HG03520 (cell line): ENCODE data around the gene PCSK5.
"Not testable (repeated sequence)": the region's sequence is repeated elsewhere in the genome, so short reads cannot be mapped to it uniquely, and the experiment has no call there.

Source experiments
- ATAC-seq: cut with Tn5 transposase; IDR thresholded peaks from one replicate; pipeline ENCODE4 v1.9.1; 2021; ENCODE audit warnings: mild to moderate bottlenecking, moderate library complexity; ENCODE audit not compliant: unreplicated experiment

Gene PCSK5

GRCh38 chr9:75890472-75891276 is at the start of gene PCSK5:
Gene PCSK5, plus strand, starts transcription at chr9:75890673. Its CDS starts 509 bp downstream, at chr9:75891182.
- ATAC-seq = peak; percentile 75

GRCh38 chr9:75844321-75844720 is 46.2 kb upstream of the PCSK5 start:
- no peak for ATAC-seq

GRCh38 chr9:75845806-75846205 is 44.7 kb upstream of the PCSK5 start:
- ATAC-seq = no peak

GRCh38 chr9:75847085-75847484 is 43.4 kb upstream of the PCSK5 start:
- ATAC-seq = no peak

- ATAC-seq = no peak
Observed at GRCh38 chr9:75850459-75851200, 39.8 kb upstream of the PCSK5 start.

- no peak for ATAC-seq
Observed at GRCh38 chr9:75851917-75852316, 38.6 kb upstream of the PCSK5 start.

- ATAC-seq = no peak
Observed at GRCh38 chr9:75852746-75853145, 37.7 kb upstream of the PCSK5 start.

GRCh38 chr9:75855509-75855908 is 35.0 kb upstream of the PCSK5 start:
- no peak for ATAC-seq

- ATAC-seq = no peak
Observed at GRCh38 chr9:75858497-75859092, 31.9 kb upstream of the PCSK5 start.

GRCh38 chr9:75864266-75864665 is 26.2 kb upstream of the PCSK5 start:
- ATAC-seq = no peak

GRCh38 chr9:75866273-75866871 is 24.1 kb upstream of the PCSK5 start:
- no peak for ATAC-seq

GRCh38 chr9:75868526-75868925 is 21.9 kb upstream of the PCSK5 start:
- not testable (repeated sequence) for ATAC-seq

- no peak for ATAC-seq
Observed at GRCh38 chr9:75869236-75869635, 21.2 kb upstream of the PCSK5 start.

- no peak for ATAC-seq
Observed at GRCh38 chr9:75870450-75870849, 20.0 kb upstream of the PCSK5 start.

- no peak for ATAC-seq
Observed at GRCh38 chr9:75871624-75872023, 18.8 kb upstream of the PCSK5 start.

GRCh38 chr9:75873712-75874111 is 16.8 kb upstream of the PCSK5 start:
- ATAC-seq = no peak

- no peak for ATAC-seq
Observed at GRCh38 chr9:75876999-75877640, 13.4 kb upstream of the PCSK5 start.

- no peak for ATAC-seq
Observed at GRCh38 chr9:75878488-75878860, 12.0 kb upstream of the PCSK5 start.

GRCh38 chr9:75880618-75881017 is 9.9 kb upstream of the PCSK5 start:
- no peak for ATAC-seq

- no peak for ATAC-seq
Observed at GRCh38 chr9:75881761-75882160, 8.7 kb upstream of the PCSK5 start.

GRCh38 chr9:75885652-75886051 is 4.8 kb upstream of the PCSK5 start:
- no peak for ATAC-seq
